Pancreas (tissue), 10 donors: ENCODE measurements around the gene MGA. TPM values are rescaled to one million over a fixed set of nuclear protein-coding genes. Genes with fewer than 3 reads are reported as not detected.

Experiments
- ATAC-seq, 4 donors: fragments of 200-7000 bp; cut with Tn5 transposase; one replicate each; pipeline versions ENCODE4 v1.8.0 to v1.9.1; 2020; ENCODE audit warnings: mild to moderate bottlenecking in 4 of 4, moderate library complexity in 4 of 4
- DNase-seq, 6 donors: peaks; one replicate each; pipeline ENCODE4 v3.0.0-alpha.2; 2020
- FAIRE-seq: peaks from 2 replicates; lab custom pipeline; 2012; peaks lifted over from hg19 to GRCh38; lab: Jason Lieb, UNC
- H3K27ac ChIP-seq, 4 donors: fragments of 200-600 bp; sonication (generic); 1 replicate in 3 of 4; 2 replicates in 1 of 4; pipeline versions ENCODE4 v1.5.0 to v1.8.0; 2020
- H3K27me3 ChIP-seq, 4 donors: fragments of 200-600 bp; one replicate each; pipeline ENCODE4 v1.8.0; 2021
- H3K36me3 ChIP-seq, 3 donors: fragments of 200-600 bp; sonication (generic) in 1 of 3; one replicate each; pipeline versions ENCODE4 v1.5.0 to v1.8.0; 2020 to 2021
- H3K4me1 ChIP-seq, 3 donors: fragments of 200-600 bp; one replicate each; pipeline ENCODE4 v1.8.0; 2021
- H3K4me3 ChIP-seq, 4 donors: fragments of 200-600 bp; sonication (generic) in 2 of 4; one replicate each; pipeline versions ENCODE4 v1.5.0 to v1.8.0; 2020 to 2021
- H3K9me3 ChIP-seq, 4 donors: fragments of 200-600 bp; one replicate each; pipeline ENCODE4 v1.8.0; 2021
- CTCF ChIP-seq, 4 donors: fragments of 200-600 bp; sonication (generic) in 3 of 4; IDR thresholded peaks; one replicate each; pipeline versions ENCODE4 v1.5.0 to v1.8.0; 2021; ENCODE audit warnings: antibody characterized with exemption in 4 of 4
- WGBS, 2 donors: extraction: QIAGEN DNeasy Blood & Tissue Kit; methylation state at CpG; one replicate each; pipeline ENCODE4 v1.1.7; 2013; 5-methylcytosine and 5-hydroxymethylcytosine counted together
- intact Hi-C, 3 donors: fragments of 100-400 bp; cut with DNase I; formaldehyde crosslinking; loops; one replicate each; pipeline versions ENCODE4 v1.11.1 to v1.14.2; 2022
- polyA plus RNA-seq, 2 donors: library from polyadenylated mRNA; stranded (reverse); fragments of 200-250 nt; gene quantifications; one replicate each; pipeline ENCODE4 v1.2.3, GENCODE V29; 2013
- total RNA-seq, 6 donors: library from RNA; stranded (reverse); fragmentation: NEBNext Ultra II Directional in 4 of 6; extraction: Animal tissue kit (Norgen Biotek cat#: 25700) in 4 of 6; gene quantifications; one replicate each; pipeline versions ENCODE4 v1.2.1 to v1.2.4, GENCODE V29; 2021 to 2023
- donor health status: healthy with polysubstance abuse.
- donor health status: DM: no; HTN: no; CAD: no; lungs with moderate emphysema.
- donor health status: DM: no; HTN: no; CAD: no.
- donor health status: control.
- donor health status: control.
- donor health status: Bipolar disorder and iron deficiency.
- donor health status: DM: yes; HTN: yes; CAD: no.
- donor health status: DM: no; HTN: no; CAD: no.
- donor health status: DM: no; HTN: no; CAD: no.
- donor health status: DM: yes; HTN: yes; CAD: no.

The MGA gene
- total and polyA plus RNA-seq, 8 donors: 2.7 to 31.3 (median 17.6) TPM

GRCh38 chr15:41774062-41774881 is 114.1 kb downstream of the MGA start, which contains the start of gene MAPKBP1:
MAPKBP1 (plus strand) TSS chr15:41774484; CDS start chr15:41775276, 792 bp downstream.
- peak; percentile 94 to 98 (median 96) for ATAC-seq
- 0% methylated on average over 60 to 62 of the region's 62 CpGs for WGBS, 2 donors
- Histone ChIP-seq H3K27ac (peak within 1 kb of the TSS; percentile 53 to 77 (median 65)), H3K27me3 (no peaks in the 10 kb centered on the region), H3K4me3 (peak within 1 kb of the TSS; percentile 41 to 89 (median 73)), H3K4me1 (peaks cover 0 to 10% (median 6%) of the 10 kb centered on the region in 3 donors), H3K9me3 (no peaks in the 10 kb centered on the region), H3K36me3 (no peaks in the 10 kb centered on the region)
- DNase-seq: peak; percentile 96 to 99 (median 98)
- peak; percentile 28 to 43 (median 34) for TF ChIP-seq CTCF (IDR thresholded peaks at IDR 0.05)
- intact Hi-C loops: loop anchor here in 1 of 3 donors (5.0 to 10.0 kb wide), 2 partner anchors 38 to 131 kb away; no protein-coding TSS in a partner anchor
- peak; percentile 29 for FAIRE-seq

GRCh38 chr15:41774882-41775417 is 114.7 kb downstream of the MGA start:
- 5 to 7% methylated on average over 19 of the region's 19 CpGs for WGBS, 2 donors
- no peak for FAIRE-seq
- Histone ChIP-seq H3K4me3 (peak overlapping the region; percentile 41 to 89 (median 73)), H3K36me3 (no peaks in the 10 kb centered on the region), H3K4me1 (peaks cover 0 to 10% (median 6%) of the 10 kb centered on the region in 3 donors), H3K27me3 (no peaks in the 10 kb centered on the region), H3K9me3 (no peaks in the 10 kb centered on the region), H3K27ac (peak overlapping the region; percentile 53 to 77 (median 65))
- DNase-seq: peak in 1 of 6 donors; percentile 22
- intact Hi-C loops: loop anchor here in 1 of 3 donors (5.0 to 10.0 kb wide), 2 partner anchors 37 to 130 kb away; no protein-coding TSS in a partner anchor
- TF ChIP-seq CTCF (IDR thresholded peaks at IDR 0.05): no peak
- peak; percentile 2 to 24 (median 8) for ATAC-seq

- ATAC-seq (no peak), FAIRE-seq (no peak), DNase-seq (no peak)
- Histone ChIP-seq H3K36me3 (no peaks in the 10 kb centered on the region), H3K4me1 (peaks cover 0 to 10% (median 6%) of the 10 kb centered on the region in 3 donors), H3K4me3 (peak overlapping the region in 2 of 4 donors; percentile 69 to 77), H3K27ac (no peak overlapping the region), H3K27me3 (no peaks in the 10 kb centered on the region), H3K9me3 (no peaks in the 10 kb centered on the region)
- TF ChIP-seq CTCF (IDR thresholded peaks at IDR 0.05): no peak
- WGBS, 2 donors: 48 to 49% methylated on average over 2 of the region's 2 CpGs
- intact Hi-C loops: loop anchor here in 1 of 3 donors (10.0 kb wide), 1 partner anchor 129 kb away; no protein-coding TSS in a partner anchor
These were observed 115.4 kb downstream of the MGA start for GRCh38 chr15:41775651-41776050.

- intact Hi-C loops: loop anchor here in 1 of 3 donors (10.0 kb wide), 1 partner anchor 127 kb away; no protein-coding TSS in a partner anchor
- Histone ChIP-seq H3K9me3 (no peaks in the 10 kb centered on the region), H3K36me3 (no peaks in the 10 kb centered on the region), H3K27ac (no peak overlapping the region), H3K4me1 (peaks cover 0 to 10% (median 6%) of the 10 kb centered on the region in 3 donors), H3K27me3 (no peaks in the 10 kb centered on the region), H3K4me3 (no peak overlapping the region)
- FAIRE-seq (no peak), ATAC-seq (no peak), DNase-seq (no peak)
- no peak for TF ChIP-seq CTCF (IDR thresholded peaks at IDR 0.05)
- 93 to 94% methylated on average over 1 of the region's 1 CpG for WGBS, 2 donors
These were observed 117.3 kb downstream of the MGA start for GRCh38 chr15:41777421-41777973.
